Gastrocnemius medialis (tissue), 4 donors: ENCODE measurements around the gene GLIPR1. TPM values are rescaled to one million over a fixed set of nuclear protein-coding genes. Genes with fewer than 3 reads are reported as not detected.

ENCODE experiments used
- ATAC-seq, 2 donors: fragments of 150-250 bp; one replicate each; pipeline ENCODE4 v1.9.1; 2016
- DNase-seq, 2 donors: peaks; one replicate each; pipeline ENCODE4 v3.0.0-alpha.2; 2019
- H3K27ac ChIP-seq, 4 donors: fragments of 200-600 bp; sonication (generic); 1 replicate in 1 of 4; 2 replicates in 3 of 4; pipeline ENCODE4 v1.5.1; 2016 to 2018; ENCODE audit warnings: mild to moderate bottlenecking in 2 of 4, moderate library complexity in 1 of 4
- H3K27me3 ChIP-seq, 3 donors: fragments of 200-600 bp; sonication (generic) in 2 of 3; 1 replicate in 1 of 3; 2 replicates in 2 of 3; pipeline versions ENCODE4 v1.5.1 to v1.6.0; 2016 to 2019; ENCODE audit warnings: mild to moderate bottlenecking in 1 of 3, moderate library complexity in 1 of 3
- H3K36me3 ChIP-seq, 2 donors: fragments of 200-600 bp; sonication (generic) in 1 of 2; one replicate each; pipeline ENCODE4 v1.5.1; 2017 to 2018
- H3K4me1 ChIP-seq, 2 donors: fragments of 200-600 bp; sonication (generic) in 1 of 2; one replicate each; pipeline ENCODE4 v1.5.1; 2016 to 2017; ENCODE audit warnings: mild to moderate bottlenecking in 2 of 2
- H3K4me3 ChIP-seq, 4 donors: fragments of 200-600 bp; sonication (generic) in 3 of 4; 1 replicate in 1 of 4; 2 replicates in 3 of 4; pipeline ENCODE4 v1.5.1; 2016 to 2019; ENCODE audit warnings: mild to moderate bottlenecking in 2 of 4
- H3K9me3 ChIP-seq, 3 donors: fragments of 200-600 bp; sonication (generic) in 2 of 3; 1 replicate in 1 of 3; 2 replicates in 2 of 3; pipeline ENCODE4 v1.5.1; 2016 to 2019
- POLR2A ChIP-seq, 2 donors: fragments of 450-650 bp; IDR thresholded peaks; one replicate each; pipeline ENCODE4 v1.6.1; 2017; ENCODE audit warnings: antibody characterized with exemption in 2 of 2, mild to moderate bottlenecking in 2 of 2, moderate library complexity in 2 of 2
- in situ Hi-C, 4 donors: fragments of 200-750 bp; cut with MboI; loops; one replicate each; pipeline versions ENCODE4 v1.15.0 to v1.8.0; 2017; ENCODE audit warnings: low sequenced_read_pairs in 4 of 4
- intact Hi-C: fragments of 100-400 bp; cut with DNase I; formaldehyde crosslinking; loops from one replicate; pipeline ENCODE4 v1.15.1; 2023; ENCODE audit warnings: low total_unique reads
- total RNA-seq, 4 donors: library from RNA; depleted of rRNA; stranded (reverse); fragments of >200 nt; gene quantifications; one replicate each; pipeline versions ENCODE4 v1.1.0 to v1.2.3, GENCODE V29; 2016
- TF ChIP-seq, protein P1 (sequence below), 5 experiments: fragments of 450-650 bp in 3 of 5; fragments of 200-600 bp in 2 of 5; sonication (generic) in 2 of 5; IDR thresholded peaks in 4 of 5; conservative IDR thresholded peaks in 1 of 5; 1 replicate in 4 of 5; 2 replicates in 1 of 5; pipeline ENCODE4 v1.5.1; 2016 to 2019; ENCODE audit warnings: antibody characterized with exemption in 5 of 5, mild to moderate bottlenecking in 3 of 5, moderate library complexity in 3 of 5

GLIPR1 gene
- total RNA-seq, 4 donors from 2014 or later = 1.1 to 5.6 (median 2.8) TPM

DNA sequence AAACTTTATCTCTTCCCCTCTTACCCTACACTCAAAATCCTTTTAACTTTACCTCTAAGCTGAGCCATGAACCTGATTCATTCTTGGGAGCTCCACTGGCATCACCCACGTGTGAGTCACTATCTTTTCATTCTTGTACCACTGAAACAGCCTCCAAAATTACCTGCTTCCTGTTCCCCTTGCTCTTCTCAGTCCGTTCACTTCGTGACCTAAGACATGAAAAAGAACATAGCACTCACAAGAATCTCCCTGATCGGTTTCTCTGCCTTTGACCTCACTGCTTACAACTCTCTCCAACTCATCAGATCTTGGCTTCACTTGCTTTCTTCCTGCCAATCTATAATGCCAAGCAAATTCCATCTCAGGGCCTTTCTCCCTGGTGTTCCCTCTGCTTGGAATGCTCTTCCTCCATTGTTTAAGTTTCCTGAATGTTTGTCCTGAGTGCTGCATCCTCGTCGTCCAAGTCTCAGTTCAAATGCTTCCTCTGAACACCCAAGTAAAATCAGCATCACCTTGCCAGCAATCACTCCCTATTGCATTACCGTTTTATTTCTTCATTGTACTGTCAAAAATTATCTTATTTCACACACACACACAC, 9.2 kb downstream of the GLIPR1 start:
- no peak overlapping the region for H3K27ac ChIP-seq
- DNase-seq (no peak), ATAC-seq (no peak)
- in situ Hi-C loops (no loop called here), intact Hi-C loops (no loop called here)
- no peaks in the 10 kb centered on the region for H3K4me1 ChIP-seq
- no peaks in the 10 kb centered on the region for H3K27me3 ChIP-seq
- TF ChIP-seq, protein P1, sequence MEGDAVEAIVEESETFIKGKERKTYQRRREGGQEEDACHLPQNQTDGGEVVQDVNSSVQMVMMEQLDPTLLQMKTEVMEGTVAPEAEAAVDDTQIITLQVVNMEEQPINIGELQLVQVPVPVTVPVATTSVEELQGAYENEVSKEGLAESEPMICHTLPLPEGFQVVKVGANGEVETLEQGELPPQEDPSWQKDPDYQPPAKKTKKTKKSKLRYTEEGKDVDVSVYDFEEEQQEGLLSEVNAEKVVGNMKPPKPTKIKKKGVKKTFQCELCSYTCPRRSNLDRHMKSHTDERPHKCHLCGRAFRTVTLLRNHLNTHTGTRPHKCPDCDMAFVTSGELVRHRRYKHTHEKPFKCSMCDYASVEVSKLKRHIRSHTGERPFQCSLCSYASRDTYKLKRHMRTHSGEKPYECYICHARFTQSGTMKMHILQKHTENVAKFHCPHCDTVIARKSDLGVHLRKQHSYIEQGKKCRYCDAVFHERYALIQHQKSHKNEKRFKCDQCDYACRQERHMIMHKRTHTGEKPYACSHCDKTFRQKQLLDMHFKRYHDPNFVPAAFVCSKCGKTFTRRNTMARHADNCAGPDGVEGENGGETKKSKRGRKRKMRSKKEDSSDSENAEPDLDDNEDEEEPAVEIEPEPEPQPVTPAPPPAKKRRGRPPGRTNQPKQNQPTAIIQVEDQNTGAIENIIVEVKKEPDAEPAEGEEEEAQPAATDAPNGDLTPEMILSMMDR (IDR thresholded peaks at IDR 0.05 in 4 of 5, conservative IDR thresholded peaks at IDR 0.05 in 1 of 5) = no peak
- no peak for TF ChIP-seq POLR2A (IDR thresholded peaks at IDR 0.05)
- peaks cover 2 to 10% of the 10 kb centered on the region in 2 donors for H3K36me3 ChIP-seq
- H3K4me3 ChIP-seq = no peak overlapping the region
- no peaks in the 10 kb centered on the region for H3K9me3 ChIP-seq

GRCh38 chr12:75491169-75491568, 10.6 kb downstream of the GLIPR1 start:
- no peak for DNase-seq
- in situ Hi-C loops = no loop called here

DNA sequence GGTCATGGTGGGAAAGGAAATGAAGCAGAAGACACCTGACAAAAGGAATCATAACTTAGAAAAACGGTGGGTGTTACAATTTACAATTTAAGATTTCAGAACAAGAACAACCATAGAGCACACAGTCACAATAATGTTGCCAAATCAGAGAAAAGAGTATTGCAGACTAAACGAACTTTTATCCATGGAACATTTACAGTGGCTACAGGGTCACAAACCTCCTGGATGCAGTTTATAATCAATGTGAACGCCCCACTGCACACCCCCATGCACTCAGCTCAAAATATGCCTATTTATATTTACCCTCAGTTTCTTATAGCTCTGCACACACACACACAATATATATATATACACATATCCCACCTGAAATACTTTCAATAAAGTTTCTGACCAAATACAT, 22.9 kb downstream of the GLIPR1 start:
- in situ Hi-C loops = loop anchor here in 3 of 4 donors (10.0 to 25.0 kb wide), 3 partner anchors 169 to 1259 kb away; partner anchors contain the start of genes CAPS2 (in 2 of the 3), GLIPR1L1 (in 2 of the 3) and ZDHHC17 (in 1 of the 3)
- intact Hi-C loops = no loop called here
- DNase-seq = no peak
- H3K9me3 ChIP-seq = no peaks in the 10 kb centered on the region
- no peak overlapping the region for H3K4me3 ChIP-seq
- H3K27me3 ChIP-seq = no peaks in the 10 kb centered on the region
- TF ChIP-seq, protein P1 (IDR thresholded peaks at IDR 0.05 in 4 of 5, conservative IDR thresholded peaks at IDR 0.05 in 1 of 5) = no peak
- no peak for TF ChIP-seq POLR2A (IDR thresholded peaks at IDR 0.05)
- H3K27ac ChIP-seq = no peak overlapping the region
- H3K36me3 ChIP-seq = peaks cover 0 to 83% of the 10 kb centered on the region in 2 donors
- ATAC-seq = no peak
- peaks cover 2 to 9% of the 10 kb centered on the region in 2 donors for H3K4me1 ChIP-seq

More at GRCh38 chr12:75491169-75491568, 10.6 kb downstream of the GLIPR1 start:
- Histone ChIP-seq H3K4me3 (no peak overlapping the region), H3K36me3 (peaks cover 2 to 20% of the 10 kb centered on the region in 2 donors), H3K4me1 (no peaks in the 10 kb centered on the region), H3K9me3 (no peaks in the 10 kb centered on the region), H3K27me3 (no peaks in the 10 kb centered on the region), H3K27ac (no peak overlapping the region)
- TF ChIP-seq, protein P1 (IDR thresholded peaks at IDR 0.05 in 4 of 5, conservative IDR thresholded peaks at IDR 0.05 in 1 of 5) = no peak
- TF ChIP-seq POLR2A (IDR thresholded peaks at IDR 0.05) = no peak
- no peak for ATAC-seq
- intact Hi-C loops = no loop called here

GRCh38 chr12:75503866-75504265, 23.3 kb downstream of the GLIPR1 start:
- TF ChIP-seq, protein P1 (IDR thresholded peaks at IDR 0.05 in 4 of 5, conservative IDR thresholded peaks at IDR 0.05 in 1 of 5) = no peak
- no peak overlapping the region for H3K4me3 ChIP-seq
- H3K4me1 ChIP-seq = peaks cover 6 to 13% of the 10 kb centered on the region in 2 donors
- H3K36me3 ChIP-seq = peaks cover 0 to 79% of the 10 kb centered on the region in 2 donors
- no peaks in the 10 kb centered on the region for H3K9me3 ChIP-seq
- intact Hi-C loops = loop anchor here (2.0 kb wide), 1 partner anchor 169 kb away; the partner anchor contains the start of gene GLIPR1L1
- ATAC-seq = no peak
- H3K27ac ChIP-seq = no peak overlapping the region
- no peaks in the 10 kb centered on the region for H3K27me3 ChIP-seq
- in situ Hi-C loops = loop anchor here in 3 of 4 donors (10.0 to 25.0 kb wide), 3 partner anchors 169 to 1258 kb away; partner anchors contain the start of genes CAPS2 (in 2 of the 3), GLIPR1L1 (in 2 of the 3) and ZDHHC17 (in 1 of the 3)
- no peak for DNase-seq
